HG03039 (cell line): ENCODE results near the gene MLH1.
"Not testable (repeated sequence)": the region's sequence is repeated elsewhere in the genome, so short reads cannot be mapped to it uniquely, and the experiment has no call there.

Experiments
- ATAC-seq: cut with Tn5 transposase; IDR thresholded peaks from one replicate; pipeline ENCODE4 v1.9.1; 2021; ENCODE audit warnings: mild to moderate bottlenecking, moderate library complexity; ENCODE audit not compliant: unreplicated experiment

The MLH1 gene

GRCh38 chr3:37032961-37033360 lies 39.6 kb downstream of the MLH1 start:
- ATAC-seq, result no peak

- ATAC-seq, result no peak
Measured at GRCh38 chr3:37037352-37037751, 44.0 kb downstream of the MLH1 start.

GRCh38 chr3:37039161-37039846 lies 46.0 kb downstream of the MLH1 start:
- ATAC-seq, result no peak

GRCh38 chr3:37040231-37040630 lies 46.9 kb downstream of the MLH1 start:
- ATAC-seq, result no peak

- ATAC-seq, result no peak
Measured at GRCh38 chr3:37041546-37042195, 48.4 kb downstream of the MLH1 start.

GRCh38 chr3:37042712-37043111 lies 49.4 kb downstream of the MLH1 start:
- ATAC-seq, result not testable (repeated sequence)

GRCh38 chr3:37050282-37050681 lies 57.0 kb downstream of the MLH1 start:
- ATAC-seq, result no peak

GRCh38 chr3:37052860-37053259 lies 59.5 kb downstream of the MLH1 start:
- no peak for ATAC-seq

GRCh38 chr3:37053337-37053736 lies 60.0 kb downstream of the MLH1 start:
- no peak for ATAC-seq

GRCh38 chr3:37053753-37054152 lies 60.4 kb downstream of the MLH1 start:
- ATAC-seq, result no peak

- no peak for ATAC-seq
Measured at GRCh38 chr3:37054370-37054769, 61.1 kb downstream of the MLH1 start.

- ATAC-seq, result not testable (repeated sequence)
Measured at GRCh38 chr3:37055077-37055476, 61.8 kb downstream of the MLH1 start.

- no peak for ATAC-seq
Measured at GRCh38 chr3:37056826-37057225, 63.5 kb downstream of the MLH1 start.

GRCh38 chr3:37058117-37058516 lies 64.8 kb downstream of the MLH1 start:
- ATAC-seq, result no peak

- ATAC-seq, result no peak
Measured at GRCh38 chr3:37064747-37065146, 71.4 kb downstream of the MLH1 start.

- ATAC-seq, result no peak
Measured at GRCh38 chr3:37067577-37067976, 74.3 kb downstream of the MLH1 start.

GRCh38 chr3:37068031-37068430 lies 74.7 kb downstream of the MLH1 start:
- no peak for ATAC-seq

- no peak for ATAC-seq
Measured at GRCh38 chr3:37071921-37072320, 78.6 kb downstream of the MLH1 start.

- ATAC-seq, result no peak
Measured at GRCh38 chr3:37072892-37073291, 79.6 kb downstream of the MLH1 start.

- ATAC-seq, result no peak
Measured at GRCh38 chr3:37074178-37074577, 80.9 kb downstream of the MLH1 start.

GRCh38 chr3:37075955-37076354 lies 82.6 kb downstream of the MLH1 start:
- ATAC-seq, result no peak

- ATAC-seq, result no peak
Measured at GRCh38 chr3:37082317-37082716, 89.0 kb downstream of the MLH1 start.

- no peak for ATAC-seq
Measured at GRCh38 chr3:37086918-37087317, 93.6 kb downstream of the MLH1 start.
